DOHH2 (cell line): ENCODE results near the gene CBL.

ENCODE experiments used
- CTCF ChIP-seq: fragments of 200-600 bp; sonication (generic); IDR thresholded peaks from one replicate; pipeline ENCODE4 v1.5.1; 2014; ENCODE audit warnings: antibody characterized with exemption, mild to moderate bottlenecking, low read depth, low read length; ENCODE audit not compliant: poor library complexity, severe bottlenecking
- EZH2phosphoT487 ChIP-seq: fragments of 200-600 bp; sonication (generic); IDR thresholded peaks from 2 replicates; pipeline ENCODE4 v1.6.1; 2017; ENCODE audit warnings: borderline replicate concordance, mild to moderate bottlenecking, antibody characterized with exemption, low read length, moderate library complexity, mixed read lengths

GRCh38 chr11:119319700-119320239, 113.6 kb downstream of the CBL start:
- TF ChIP-seq CTCF (no peak), EZH2phosphoT487 (no peak)
